ENCODE measurements around the gene JUP.
A peak's percentile ranks its signal among the peaks of the same experiment; 100 is the strongest.

JUP gene

GRCh38 chr17:41750862-41751261 lies 35.6 kb downstream of the JUP start:
- DNase-seq = no peak

- DNase-seq = no peak
Observed at GRCh38 chr17:41748275-41748674, 38.2 kb downstream of the JUP start.

- DNase-seq = no peak
Observed at GRCh38 chr17:41741709-41742108, 44.8 kb downstream of the JUP start.

- DNase-seq = no peak
Observed at GRCh38 chr17:41740506-41740905, 46.0 kb downstream of the JUP start.

- DNase-seq = peak; percentile 87
Observed at GRCh38 chr17:41739661-41740352, 46.7 kb downstream of the JUP start.

- no peak for DNase-seq
Observed at GRCh38 chr17:41738801-41739112, 47.8 kb downstream of the JUP start.

- DNase-seq = peak; percentile 86
Observed at GRCh38 chr17:41738077-41738800, 48.3 kb downstream of the JUP start.

- DNase-seq = peak; percentile 61
Observed at GRCh38 chr17:41737680-41738023, 48.9 kb downstream of the JUP start.

GRCh38 chr17:41736983-41737679 lies 49.4 kb downstream of the JUP start:
- DNase-seq = no peak

GRCh38 chr17:41735744-41736143 lies 50.8 kb downstream of the JUP start:
- DNase-seq = no peak

- peak; percentile 72 for DNase-seq
Observed at GRCh38 chr17:41734949-41735313, 51.6 kb downstream of the JUP start.

- peak; percentile 76 for DNase-seq
Observed at GRCh38 chr17:41734139-41734948, 52.2 kb downstream of the JUP start, which contains the start of gene HAP1. HAP1 (minus strand) TSS chr17:41734643; CDS start chr17:41734634, 9 bp downstream.

GRCh38 chr17:41733348-41734138 lies 53.0 kb downstream of the JUP start:
- DNase-seq = peak; percentile 68

GRCh38 chr17:41731836-41732235 lies 54.7 kb downstream of the JUP start:
- no peak for DNase-seq

- no peak for DNase-seq
Observed at GRCh38 chr17:41730479-41730878, 56.0 kb downstream of the JUP start.

- DNase-seq = no peak
Observed at GRCh38 chr17:41728056-41728455, 58.5 kb downstream of the JUP start.

- DNase-seq = no peak
Observed at GRCh38 chr17:41725134-41725533, 61.4 kb downstream of the JUP start.

GRCh38 chr17:41724476-41725050 lies 61.9 kb downstream of the JUP start:
- DNase-seq = peak; percentile 94

GRCh38 chr17:41723801-41724475 lies 62.6 kb downstream of the JUP start:
- DNase-seq = no peak

- no peak for DNase-seq
Observed at GRCh38 chr17:41722231-41722630, 64.3 kb downstream of the JUP start.

GRCh38 chr17:41718287-41718645 lies 68.2 kb downstream of the JUP start:
- no peak for DNase-seq

All from DMS53 (cell line).